ENCODE measurements around the gene RGL2.
"Not testable (repeated sequence)": the region's sequence is repeated elsewhere in the genome, so short reads cannot be mapped to it uniquely, and the experiment has no call there.

RGL2 gene

GRCh38 chr6:33298773-33299236 lies at the start of gene RGL2:
TSS of gene RGL2 (minus strand) at chr6:33298942. CDS start at chr6:33298610, 332 bp downstream.
- no peak for DNase-seq (ENCODE audit: low read depth)

DNA sequence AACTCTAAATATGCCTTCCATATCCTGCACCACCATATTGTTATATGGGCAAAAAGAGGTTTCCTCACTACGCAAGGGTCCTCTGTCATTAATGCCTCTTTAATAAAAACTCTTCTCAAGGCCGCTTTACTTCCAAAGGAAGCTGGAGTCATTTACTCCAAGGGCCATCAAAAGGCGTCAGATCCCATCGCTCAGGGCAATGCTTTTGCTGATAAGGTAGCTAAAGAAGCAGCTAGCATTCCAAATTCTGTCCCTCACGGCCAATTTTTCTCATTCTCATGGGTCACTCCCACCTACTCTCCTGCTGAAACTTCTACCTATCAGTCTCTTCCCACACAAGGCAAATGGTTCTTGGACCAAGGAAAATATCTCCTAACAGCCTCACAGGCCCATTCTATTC lies 49.1 kb upstream of the RGL2 start:
- DNase-seq (ENCODE audit: low read depth) = no peak

DNA sequence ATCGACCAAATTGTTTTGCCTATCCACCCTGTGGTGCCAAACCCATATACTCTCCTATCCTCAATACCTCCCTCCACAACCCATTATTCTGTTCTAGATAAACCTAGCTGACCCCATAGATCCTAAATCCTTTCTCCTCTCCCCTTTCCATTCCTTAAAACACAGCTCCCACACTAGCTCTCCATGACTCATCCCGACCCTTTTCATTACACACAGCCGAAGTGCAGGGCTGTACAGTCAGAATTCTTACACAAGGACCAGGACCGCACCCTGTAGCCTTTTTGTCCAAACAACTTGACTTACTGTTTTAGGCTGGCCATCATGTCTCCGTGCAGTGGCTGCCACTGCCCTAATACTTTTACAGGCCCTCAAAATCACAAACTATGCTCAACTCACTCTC lies 48.2 kb upstream of the RGL2 start:
- not testable (repeated sequence) for DNase-seq (ENCODE audit: low read depth)

GRCh38 chr6:33344701-33345697 lies 46.3 kb upstream of the RGL2 start:
- peak; percentile 31 for DNase-seq (ENCODE audit: low read depth)

DNA sequence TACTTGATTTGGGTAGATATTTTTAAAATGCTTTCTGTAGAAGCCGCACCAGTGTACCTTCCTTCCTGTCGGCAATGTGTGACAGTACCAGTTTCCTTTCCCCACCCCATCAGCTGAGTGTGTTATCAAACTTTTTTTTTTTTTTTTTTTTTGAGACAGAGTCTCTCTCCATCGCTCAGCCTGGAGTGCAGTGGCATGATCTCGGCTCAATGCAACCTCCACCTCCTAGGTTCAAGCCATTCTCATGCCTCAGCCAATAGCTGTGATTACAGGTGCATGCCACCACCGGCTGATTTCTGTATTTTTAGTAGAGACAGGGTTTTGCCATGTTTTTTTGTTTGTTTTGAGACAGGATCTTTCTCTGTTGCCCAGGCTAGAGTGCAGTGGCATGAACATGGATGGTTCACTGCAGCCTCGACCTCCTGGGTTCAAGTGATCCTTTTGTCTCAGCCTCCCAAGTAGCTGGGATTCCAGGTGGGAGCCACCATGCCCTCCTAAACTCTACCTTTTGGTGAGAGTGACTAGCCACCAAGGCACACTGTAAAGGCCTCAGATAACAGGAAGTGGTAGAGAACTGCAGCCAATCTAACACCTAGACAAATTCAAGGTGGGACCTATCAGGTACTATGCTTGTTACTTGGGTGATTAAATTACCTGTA lies 45.3 kb upstream of the RGL2 start:
- no peak for DNase-seq (ENCODE audit: low read depth)

DNA sequence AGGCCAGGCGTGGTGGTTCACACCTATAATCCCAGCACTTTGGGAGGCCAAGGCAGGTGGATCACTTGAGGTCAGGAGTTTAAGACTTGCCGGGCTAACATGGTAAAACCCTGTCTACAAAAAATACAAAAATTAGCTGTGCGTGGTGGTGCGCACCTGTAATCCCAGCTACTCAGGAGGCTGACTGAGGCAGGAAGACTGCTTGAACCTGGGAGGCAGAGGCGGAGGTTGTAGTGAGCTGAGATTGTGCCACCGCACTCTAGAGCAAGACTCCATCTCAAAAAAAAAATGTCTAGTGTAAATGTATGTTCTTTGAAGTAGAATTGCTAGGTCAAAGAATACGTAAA lies 44.8 kb upstream of the RGL2 start:
- DNase-seq (ENCODE audit: low read depth) = not testable (repeated sequence)

- no peak for DNase-seq (ENCODE audit: low read depth)
Measured at GRCh38 chr6:33339193-33339592, 40.5 kb upstream of the RGL2 start.

- DNase-seq (ENCODE audit: low read depth) = no peak
Measured at GRCh38 chr6:33336495-33336894, 37.8 kb upstream of the RGL2 start.

- DNase-seq (ENCODE audit: low read depth) = no peak
Measured at GRCh38 chr6:33335916-33336315, 37.2 kb upstream of the RGL2 start.

GRCh38 chr6:33333666-33334065 lies 34.9 kb upstream of the RGL2 start:
- DNase-seq (ENCODE audit: low read depth) = no peak

DNA sequence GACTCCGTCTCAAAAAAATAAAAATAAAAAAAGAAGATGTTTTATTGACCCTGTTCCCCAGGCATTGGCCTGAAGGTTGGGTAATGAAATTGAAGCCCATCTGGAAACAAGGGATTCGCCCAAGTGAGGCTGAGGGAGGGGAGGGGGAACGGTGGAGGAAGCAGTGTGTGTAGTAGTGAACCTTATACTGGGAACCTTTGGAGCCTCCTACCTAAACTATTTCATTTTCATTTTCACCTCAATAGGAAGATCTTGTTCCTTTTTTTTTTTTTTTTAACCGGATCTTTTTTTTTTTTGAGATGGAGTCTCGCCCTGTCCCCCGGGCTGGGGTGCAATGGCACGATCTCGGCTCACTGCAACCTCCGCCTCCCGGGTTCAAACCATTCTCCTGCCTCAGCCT lies 32.0 kb upstream of the RGL2 start:
- no peak for DNase-seq (ENCODE audit: low read depth)

GRCh38 chr6:33329058-33329457 lies 30.3 kb upstream of the RGL2 start:
- no peak for DNase-seq (ENCODE audit: low read depth)

DNA sequence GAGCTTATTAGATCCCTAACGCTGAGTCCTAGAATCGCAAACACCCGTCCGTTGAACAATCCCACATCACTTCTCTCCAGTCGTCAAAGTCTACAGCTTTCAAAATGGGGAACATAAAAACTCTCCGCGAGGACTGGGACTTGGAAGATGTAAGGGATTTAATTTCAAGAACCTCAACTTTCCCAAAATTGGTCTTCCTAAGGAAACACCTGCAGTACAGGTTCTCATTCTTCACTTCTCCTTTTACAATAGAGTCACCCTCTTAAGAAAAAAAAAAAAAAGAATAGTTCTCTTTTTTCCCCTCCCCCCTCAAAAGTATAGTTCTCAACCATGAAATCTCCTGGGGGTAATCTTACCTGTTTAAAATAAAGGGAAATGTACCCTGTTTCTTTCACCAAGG lies 25.4 kb upstream of the RGL2 start:
- no peak for DNase-seq (ENCODE audit: low read depth)

DNA sequence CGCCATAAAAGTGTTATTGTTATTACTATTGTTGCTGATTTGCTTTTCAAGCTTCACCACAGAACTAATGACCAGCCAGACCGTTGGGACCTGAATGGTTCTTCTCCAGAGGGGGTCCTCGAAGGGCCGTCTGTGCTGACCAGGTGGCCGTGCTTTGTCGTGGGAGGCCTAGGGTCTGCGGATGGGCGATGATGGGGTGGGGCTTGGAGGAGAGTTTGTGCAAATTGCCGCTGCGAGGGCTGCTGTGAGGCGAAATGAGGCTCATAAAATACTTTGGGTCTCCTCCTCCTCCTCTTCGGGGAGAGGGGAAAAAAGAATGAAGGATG lies 24.8 kb upstream of the RGL2 start:
- DNase-seq (ENCODE audit: low read depth) = no peak

DNA sequence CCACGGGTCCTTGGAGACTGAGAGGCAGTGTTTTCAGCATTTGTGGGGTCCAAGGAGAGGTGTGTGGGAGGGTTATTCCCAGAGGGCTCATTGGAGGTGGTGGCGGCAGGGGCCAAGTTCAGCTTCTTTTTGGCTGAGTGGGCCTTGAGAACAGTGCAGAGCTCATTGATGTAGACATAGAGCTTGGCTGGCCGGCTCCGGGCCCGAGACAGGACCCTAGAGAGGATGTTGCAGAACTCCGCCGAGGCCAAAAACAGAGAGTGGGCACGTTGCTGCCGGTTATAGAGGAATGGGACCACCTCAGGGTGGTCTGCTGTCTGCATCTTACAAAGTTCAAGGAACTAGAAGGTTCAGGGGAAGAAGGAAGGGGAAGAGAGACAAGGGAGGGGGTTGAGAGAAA lies 22.5 kb upstream of the RGL2 start:
- no peak for DNase-seq (ENCODE audit: low read depth)

DNA sequence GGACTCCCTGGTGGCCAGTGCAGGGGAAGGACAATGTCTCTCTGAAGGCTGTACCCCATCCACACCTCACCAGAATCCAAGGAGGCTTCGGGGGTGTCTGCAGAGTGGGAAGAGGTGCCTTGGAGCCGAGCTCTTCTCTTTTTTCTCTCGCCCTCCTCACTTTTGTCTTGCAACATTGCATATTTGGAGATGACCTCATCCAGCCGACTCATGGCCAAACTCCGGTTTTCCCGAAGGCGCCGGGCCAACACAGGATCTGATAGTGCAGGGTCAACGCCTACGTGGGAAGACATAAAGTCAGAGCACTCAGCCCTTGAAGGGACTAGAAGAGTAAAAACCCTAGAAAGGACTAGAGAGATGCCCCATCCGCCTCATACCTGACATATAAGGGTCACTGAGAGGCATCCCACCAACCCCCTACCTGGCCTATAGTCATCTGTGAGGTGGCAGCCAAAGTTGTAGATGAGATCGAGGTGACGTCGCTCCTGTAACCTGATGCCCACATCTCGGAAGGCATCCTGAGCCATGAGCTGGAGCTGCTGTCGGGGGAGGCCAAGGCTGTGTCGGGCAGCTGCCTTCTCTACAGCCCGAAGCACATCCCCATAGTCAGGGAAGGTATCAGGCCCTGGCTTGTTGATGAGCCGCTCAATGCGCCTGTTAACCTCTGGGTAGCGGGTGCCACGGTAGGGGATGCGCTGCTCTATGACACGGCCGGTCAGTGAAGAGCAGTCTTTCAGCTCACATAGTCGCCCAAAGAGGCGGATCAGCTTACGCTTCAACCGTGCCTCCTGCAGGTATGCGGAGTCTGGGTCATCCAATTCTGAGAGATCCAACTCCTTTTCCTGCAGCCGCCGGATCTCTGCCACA lies 21.8 kb upstream of the RGL2 start:
- peak; percentile 76 for DNase-seq (ENCODE audit: low read depth)

GRCh38 chr6:33319939-33320314 lies 21.2 kb upstream of the RGL2 start:
- no peak for DNase-seq (ENCODE audit: low read depth)

GRCh38 chr6:33318426-33319073 lies 19.8 kb upstream of the RGL2 start:
- no peak for DNase-seq (ENCODE audit: low read depth)

GRCh38 chr6:33317669-33318425 lies 19.1 kb upstream of the RGL2 start, which contains the start of gene ZBTB22:
TSS of gene ZBTB22 (minus strand) at chr6:33317744. CDS start at chr6:33316916, 828 bp downstream.
- DNase-seq (ENCODE audit: low read depth) = peak; percentile 97

- DNase-seq (ENCODE audit: low read depth) = no peak
Measured at GRCh38 chr6:33317419-33317668, 18.6 kb upstream of the RGL2 start.

Data from GM04503 (cell line).